ENCODE data around the gene CLDN6. TPM values are rescaled to one million over a fixed set of nuclear protein-coding genes. Genes with fewer than 3 reads are reported as not detected.

CLDN6 gene
- total RNA-seq, 1 experiment from 2014 or later, result 0.49 TPM

DNA sequence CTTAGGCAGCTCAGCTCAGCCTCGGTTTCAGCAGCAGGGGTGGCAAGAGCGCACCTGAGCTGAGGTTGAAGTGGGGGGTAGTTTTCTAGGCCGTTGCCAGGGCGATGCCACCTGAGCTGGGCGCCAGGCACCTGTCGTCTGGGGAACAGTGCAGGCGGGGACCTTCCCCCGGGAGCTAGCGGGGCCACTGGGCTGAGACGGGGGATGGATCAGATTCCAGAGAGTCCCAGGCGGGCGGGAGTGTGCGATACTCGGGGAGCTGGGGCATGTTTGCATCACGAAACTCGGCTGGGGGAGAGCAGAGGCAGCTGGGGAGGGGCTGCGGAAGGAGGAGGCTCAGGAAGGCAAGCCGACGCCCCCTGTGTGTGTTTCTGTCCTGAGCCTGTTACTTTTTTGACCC is 5.7 kb downstream of the CLDN6 start:
- DNase-seq (ENCODE audit: low read depth, low spot score), result no peak
- POLR2A ChIA-PET, result interaction anchor here (1.8 kb wide), 1 partner anchor 8 kb away, joined by 9 read pairs; the partner anchor contains the start of gene TNFRSF12A
- Histone ChIP-seq H3K9me3 (ENCODE audit: control insufficient read depth in 1 of 2, insufficient read depth in 1 of 2, low read depth in 1 of 2, low read length in 2 of 2) (no peaks in the 10 kb centered on the region), H4K20me1 (ENCODE audit: insufficient read depth) (no peaks in the 10 kb centered on the region), H3K79me2 (ENCODE audit: insufficient read depth, low read length) (no peaks in the 10 kb centered on the region), H3K9me2 (ENCODE audit: insufficient read depth) (no peaks in the 10 kb centered on the region), H3K4me3 (replicated peaks in 1 of 2; ENCODE audit: low read depth in 1 of 2, low read length in 2 of 2) (no peak overlapping the region), H3K27ac (ENCODE audit: low read depth, low read length) (no peak overlapping the region; the same call in 1 of the 2 replicates), H2AFZ (ENCODE audit: low read depth, low read length, poor library complexity, severe bottlenecking) (no peak overlapping the region), H3K36me3 (ENCODE audit: control insufficient read depth in 1 of 2, insufficient read depth in 2 of 2, low read length in 2 of 2) (no peaks in the 10 kb centered on the region), H3K9ac (ENCODE audit: low read length) (no peak overlapping the region; the same call in 1 of the 2 replicates), H3K4me1 (ENCODE audit: control insufficient read depth in 1 of 2, insufficient read depth in 2 of 2, low read length in 2 of 2) (peaks cover 59 to 89% of the 10 kb centered on the region in 2 experiments), H3K4me2 (ENCODE audit: low read length) (peak overlapping the region; percentile 79), H3K27me3 (ENCODE audit: insufficient read depth, low read length) (no peaks in the 10 kb centered on the region)
- CTCF ChIA-PET, result interaction anchor here (0.7 to 1.2 kb wide), 3 partner anchors 11 to 20 kb away, joined by 3 to 5 read pairs (median 4); no protein-coding TSS in a partner anchor
- TF ChIP-seq RAD21 (IDR thresholded peaks at IDR 0.05; ENCODE audit: low read depth), result no peak
- no peak for TF ChIP-seq CBX3 (IDR thresholded peaks at IDR 0.05; ENCODE audit: low read depth)
- TF ChIP-seq JUND (IDR thresholded peaks at IDR 0.05), result no peak
- no peak for TF ChIP-seq SRF (IDR thresholded peaks at IDR 0.05; ENCODE audit: low read depth)
- no peak for TF ChIP-seq POLR2AphosphoS5 (IDR thresholded peaks at IDR 0.05; ENCODE audit: low read depth, low read length)
- TF ChIP-seq SP1 (IDR thresholded peaks at IDR 0.05; ENCODE audit: low read depth), result no peak
- TF ChIP-seq, protein P1, sequence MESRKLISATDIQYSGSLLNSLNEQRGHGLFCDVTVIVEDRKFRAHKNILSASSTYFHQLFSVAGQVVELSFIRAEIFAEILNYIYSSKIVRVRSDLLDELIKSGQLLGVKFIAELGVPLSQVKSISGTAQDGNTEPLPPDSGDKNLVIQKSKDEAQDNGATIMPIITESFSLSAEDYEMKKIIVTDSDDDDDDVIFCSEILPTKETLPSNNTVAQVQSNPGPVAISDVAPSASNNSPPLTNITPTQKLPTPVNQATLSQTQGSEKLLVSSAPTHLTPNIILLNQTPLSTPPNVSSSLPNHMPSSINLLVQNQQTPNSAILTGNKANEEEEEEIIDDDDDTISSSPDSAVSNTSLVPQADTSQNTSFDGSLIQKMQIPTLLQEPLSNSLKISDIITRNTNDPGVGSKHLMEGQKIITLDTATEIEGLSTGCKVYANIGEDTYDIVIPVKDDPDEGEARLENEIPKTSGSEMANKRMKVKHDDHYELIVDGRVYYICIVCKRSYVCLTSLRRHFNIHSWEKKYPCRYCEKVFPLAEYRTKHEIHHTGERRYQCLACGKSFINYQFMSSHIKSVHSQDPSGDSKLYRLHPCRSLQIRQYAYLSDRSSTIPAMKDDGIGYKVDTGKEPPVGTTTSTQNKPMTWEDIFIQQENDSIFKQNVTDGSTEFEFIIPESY (IDR thresholded peaks at IDR 0.05; ENCODE audit: extremely low read depth, insufficient replicate concordance, low read length), result no peak
- no peak for TF ChIP-seq ELF1 (IDR thresholded peaks at IDR 0.05; ENCODE audit: borderline replicate concordance, low read depth)
- TF ChIP-seq YY1 (IDR thresholded peaks at IDR 0.05; ENCODE audit: extremely low read depth, insufficient replicate concordance, low read depth, low read length), result no peak
- TF ChIP-seq EZH2phosphoT487 (IDR thresholded peaks at IDR 0.05; ENCODE audit: borderline replicate concordance), result no peak
- TF ChIP-seq, protein P2, sequence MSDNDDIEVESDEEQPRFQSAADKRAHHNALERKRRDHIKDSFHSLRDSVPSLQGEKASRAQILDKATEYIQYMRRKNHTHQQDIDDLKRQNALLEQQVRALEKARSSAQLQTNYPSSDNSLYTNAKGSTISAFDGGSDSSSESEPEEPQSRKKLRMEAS (IDR thresholded peaks at IDR 0.05), result no peak
- RAD21 ChIA-PET (ENCODE audit: low non-redundant PET in 1 of 2, low total read pairs in 2 of 2, uncharacterized antibody in 2 of 2, unreplicated experiment in 2 of 2), result no interaction called here
- intact Hi-C loops (cut with micrococcal nuclease), result no loop called here
- no TSS peak for BruUV-seq (replicated peaks)
- ATAC-seq, result no peak

Data from HCT116 (cell line).